ENCODE data around the gene ZIC2. TPM values are rescaled to one million over a fixed set of nuclear protein-coding genes. Genes with fewer than 3 reads are reported as not detected.

Gene ZIC2
- total RNA-seq, 1 donor from 2014 or later: 0.13 TPM

GRCh38 chr13:99959540-99960230 lies 21.9 kb upstream of the ZIC2 start:
- DNase-seq (ENCODE audit: low read depth in 2 of 2): no peak

- no peak for DNase-seq (ENCODE audit: low read depth in 2 of 2)
Measured at GRCh38 chr13:99960663-99961311, 20.8 kb upstream of the ZIC2 start.

GRCh38 chr13:99961636-99962035 lies 19.9 kb upstream of the ZIC2 start:
- DNase-seq (ENCODE audit: low read depth in 2 of 2): no peak

GRCh38 chr13:99962242-99962641 lies 19.3 kb upstream of the ZIC2 start:
- DNase-seq (ENCODE audit: low read depth in 2 of 2): no peak

- DNase-seq (ENCODE audit: low read depth in 2 of 2): no peak
Measured at GRCh38 chr13:99963816-99964339, 17.7 kb upstream of the ZIC2 start.

- no peak for DNase-seq (ENCODE audit: low read depth in 2 of 2)
Measured at GRCh38 chr13:99965329-99966000, 16.1 kb upstream of the ZIC2 start.

GRCh38 chr13:99966064-99966805 lies 15.3 kb upstream of the ZIC2 start:
- DNase-seq (ENCODE audit: low read depth in 2 of 2): no peak

GRCh38 chr13:99967498-99967868 lies 14.1 kb upstream of the ZIC2 start:
- DNase-seq (ENCODE audit: low read depth in 2 of 2): no peak

GRCh38 chr13:99967869-99968520 lies 13.6 kb upstream of the ZIC2 start:
- no peak for DNase-seq (ENCODE audit: low read depth in 2 of 2)

GRCh38 chr13:99968521-99969452 lies 12.8 kb upstream of the ZIC2 start:
- no peak for DNase-seq (ENCODE audit: low read depth in 2 of 2)

- no peak for DNase-seq (ENCODE audit: low read depth in 2 of 2)
Measured at GRCh38 chr13:99969453-99969918, 12.1 kb upstream of the ZIC2 start.

- DNase-seq (ENCODE audit: low read depth in 2 of 2): no peak
Measured at GRCh38 chr13:99969919-99970650, 11.5 kb upstream of the ZIC2 start.

- no peak for DNase-seq (ENCODE audit: low read depth in 2 of 2)
Measured at GRCh38 chr13:99970651-99971575, 10.7 kb upstream of the ZIC2 start.

GRCh38 chr13:99971576-99972189 lies 9.9 kb upstream of the ZIC2 start, which contains the start of gene ZIC5:
ZIC5 (minus strand) TSS chr13:99971767; CDS start chr13:99971603, 164 bp downstream.
- no peak for DNase-seq (ENCODE audit: low read depth in 2 of 2)

GRCh38 chr13:99972190-99972731 lies 9.3 kb upstream of the ZIC2 start:
- DNase-seq (ENCODE audit: low read depth in 2 of 2): no peak

GRCh38 chr13:99973163-99973807 lies 8.3 kb upstream of the ZIC2 start:
- DNase-seq (ENCODE audit: low read depth in 2 of 2): no peak

GRCh38 chr13:99973808-99974185 lies 7.8 kb upstream of the ZIC2 start:
- no peak for DNase-seq (ENCODE audit: low read depth in 2 of 2)

Data from dermis microvascular lymphatic vessel endothelial cell (primary cell).